Measurements from ENCODE around the gene PTGES3L. TPM values are rescaled to one million over a fixed set of nuclear protein-coding genes. Genes with fewer than 3 reads are reported as not detected.

Gene PTGES3L
- total and polyA plus RNA-seq, 2 of the 13 experiments (the other 11 are each of a cell fraction or from before 2014, with no cell fraction given) = 1.2 to 2.9 TPM

DNA sequence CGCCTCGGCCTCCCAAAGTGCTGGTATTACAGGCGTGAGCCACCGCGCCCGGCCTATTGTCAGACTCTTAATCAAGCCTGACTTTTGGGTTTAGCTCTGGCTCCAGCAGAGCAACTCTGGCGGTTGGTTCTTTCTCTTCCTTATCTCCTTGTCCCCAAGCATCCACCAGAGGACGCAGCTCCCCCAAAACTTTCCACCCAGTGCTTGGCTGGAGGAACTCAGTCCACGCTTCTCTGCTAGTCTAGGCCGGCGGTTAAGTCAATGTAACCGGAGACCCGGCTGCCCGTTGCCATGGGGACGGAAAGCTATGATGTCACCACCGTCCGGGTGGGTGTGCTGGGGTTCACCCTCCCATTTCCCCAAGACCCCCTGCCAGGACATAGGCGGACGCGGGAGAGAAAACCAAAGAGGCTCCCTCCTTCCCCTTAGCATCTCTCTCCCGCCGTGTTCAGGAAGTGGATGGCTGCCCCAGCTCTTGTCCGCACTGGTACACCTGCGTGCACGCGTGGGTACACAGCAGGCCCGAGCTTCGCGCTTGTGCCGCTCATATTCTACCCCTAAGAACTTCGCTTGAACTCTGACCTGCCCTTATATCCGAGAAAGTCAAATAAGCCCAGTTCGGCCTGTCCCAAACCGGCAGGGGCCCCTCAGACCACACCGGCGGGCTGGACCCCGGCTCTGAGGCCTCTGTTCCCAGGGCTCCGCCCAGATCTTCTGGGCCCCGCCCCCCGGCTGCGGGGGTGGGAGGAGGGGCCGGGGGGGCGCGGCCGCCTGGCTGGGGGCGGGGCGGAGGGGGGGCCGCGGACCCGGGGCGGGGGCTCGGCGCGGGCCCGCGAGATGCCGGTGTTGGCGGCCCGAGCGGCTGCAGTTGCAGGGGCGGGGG, 44.8 kb upstream of the PTGES3L start, which contains the start of gene RND2 (continued):
- peak; percentile 77 for TF ChIP-seq RXRB (CRISPR knock-in tag; IDR thresholded peaks at IDR 0.05; ENCODE audit: borderline replicate concordance)
- no peak for TF ChIP-seq MATR3 (CRISPR knock-in tag; IDR thresholded peaks at IDR 0.05)
- no peak for TF ChIP-seq ZNF329 (CRISPR knock-in tag; IDR thresholded peaks at IDR 0.05; ENCODE audit: low read depth)
- TF ChIP-seq ZNF20 (CRISPR knock-in tag; IDR thresholded peaks at IDR 0.05) = no peak
- TF ChIP-seq, protein P1, sequence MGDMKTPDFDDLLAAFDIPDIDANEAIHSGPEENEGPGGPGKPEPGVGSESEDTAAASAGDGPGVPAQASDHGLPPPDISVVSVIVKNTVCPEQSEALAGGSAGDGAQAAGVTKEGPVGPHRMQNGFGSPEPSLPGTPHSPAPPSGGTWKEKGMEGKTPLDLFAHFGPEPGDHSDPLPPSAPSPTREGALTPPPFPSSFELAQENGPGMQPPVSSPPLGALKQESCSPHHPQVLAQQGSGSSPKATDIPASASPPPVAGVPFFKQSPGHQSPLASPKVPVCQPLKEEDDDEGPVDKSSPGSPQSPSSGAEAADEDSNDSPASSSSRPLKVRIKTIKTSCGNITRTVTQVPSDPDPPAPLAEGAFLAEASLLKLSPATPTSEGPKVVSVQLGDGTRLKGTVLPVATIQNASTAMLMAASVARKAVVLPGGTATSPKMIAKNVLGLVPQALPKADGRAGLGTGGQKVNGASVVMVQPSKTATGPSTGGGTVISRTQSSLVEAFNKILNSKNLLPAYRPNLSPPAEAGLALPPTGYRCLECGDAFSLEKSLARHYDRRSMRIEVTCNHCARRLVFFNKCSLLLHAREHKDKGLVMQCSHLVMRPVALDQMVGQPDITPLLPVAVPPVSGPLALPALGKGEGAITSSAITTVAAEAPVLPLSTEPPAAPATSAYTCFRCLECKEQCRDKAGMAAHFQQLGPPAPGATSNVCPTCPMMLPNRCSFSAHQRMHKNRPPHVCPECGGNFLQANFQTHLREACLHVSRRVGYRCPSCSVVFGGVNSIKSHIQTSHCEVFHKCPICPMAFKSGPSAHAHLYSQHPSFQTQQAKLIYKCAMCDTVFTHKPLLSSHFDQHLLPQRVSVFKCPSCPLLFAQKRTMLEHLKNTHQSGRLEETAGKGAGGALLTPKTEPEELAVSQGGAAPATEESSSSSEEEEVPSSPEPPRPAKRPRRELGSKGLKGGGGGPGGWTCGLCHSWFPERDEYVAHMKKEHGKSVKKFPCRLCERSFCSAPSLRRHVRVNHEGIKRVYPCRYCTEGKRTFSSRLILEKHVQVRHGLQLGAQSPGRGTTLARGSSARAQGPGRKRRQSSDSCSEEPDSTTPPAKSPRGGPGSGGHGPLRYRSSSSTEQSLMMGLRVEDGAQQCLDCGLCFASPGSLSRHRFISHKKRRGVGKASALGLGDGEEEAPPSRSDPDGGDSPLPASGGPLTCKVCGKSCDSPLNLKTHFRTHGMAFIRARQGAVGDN (CRISPR knock-in tag; IDR thresholded peaks at IDR 0.05) = peak; percentile 86
- no peak for TF ChIP-seq RARG (CRISPR knock-in tag; IDR thresholded peaks at IDR 0.05; ENCODE audit: low read depth)
- TF ChIP-seq RBM22 (optimal IDR thresholded peaks at IDR 0.05; ENCODE audit: low read length) = peak; percentile 54
- TF ChIP-seq SRY (CRISPR knock-in tag; IDR thresholded peaks at IDR 0.05) = 0 out of 2 replicates have a peak, but pooled peaks have one; percentile 39
- TF ChIP-seq RFX3 (CRISPR knock-in tag; IDR thresholded peaks at IDR 0.05) = peak; percentile 96
- peak; percentile 43; the same call in 1 of the 2 replicates for TF ChIP-seq ZNF607 (CRISPR knock-in tag; IDR thresholded peaks at IDR 0.05; ENCODE audit: borderline replicate concordance)
- peak; percentile 78 for TF ChIP-seq ELF1 (CRISPR knock-in tag; IDR thresholded peaks at IDR 0.05)
- peak; percentile 67; the same call in 1 of the 2 replicates for TF ChIP-seq PPARG (CRISPR knock-in tag; conservative IDR thresholded peaks at IDR 0.05)
- TF ChIP-seq, protein P2, sequence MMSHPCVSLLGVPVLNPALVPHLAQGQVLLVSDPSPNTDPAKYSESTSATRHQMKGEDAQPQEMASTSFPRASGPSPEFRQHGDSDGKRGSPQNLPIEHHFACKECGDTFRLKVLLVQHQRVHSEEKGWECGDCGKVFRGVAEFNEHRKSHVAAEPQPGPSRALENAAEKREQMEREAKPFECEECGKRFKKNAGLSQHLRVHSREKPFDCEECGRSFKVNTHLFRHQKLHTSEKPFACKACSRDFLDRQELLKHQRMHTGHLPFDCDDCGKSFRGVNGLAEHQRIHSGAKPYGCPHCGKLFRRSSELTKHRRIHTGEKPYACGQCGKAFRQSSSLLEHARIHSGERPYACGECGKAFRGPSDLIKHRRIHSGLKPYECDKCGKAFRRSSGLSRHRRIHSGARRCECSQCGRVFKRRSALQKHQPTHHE (CRISPR knock-in tag; IDR thresholded peaks at IDR 0.05; ENCODE audit: borderline replicate concordance) = no peak
- no peak for TF ChIP-seq EHMT2 (IDR thresholded peaks at IDR 0.05; ENCODE audit: borderline replicate concordance, low read depth, low read length)
- no peak for TF ChIP-seq IRX3 (CRISPR knock-in tag; IDR thresholded peaks at IDR 0.05; ENCODE audit: borderline replicate concordance, low read depth)
- TF ChIP-seq EED (CRISPR knock-in tag; IDR thresholded peaks at IDR 0.05) = no peak
- TF ChIP-seq FOXA1 (IDR thresholded peaks at IDR 0.05) = no peak
- peak; percentile 11; the same call in 1 of the 2 replicates for TF ChIP-seq FOXA1 (CRISPR knock-in tag; IDR thresholded peaks at IDR 0.05)
- TF ChIP-seq, protein P3, sequence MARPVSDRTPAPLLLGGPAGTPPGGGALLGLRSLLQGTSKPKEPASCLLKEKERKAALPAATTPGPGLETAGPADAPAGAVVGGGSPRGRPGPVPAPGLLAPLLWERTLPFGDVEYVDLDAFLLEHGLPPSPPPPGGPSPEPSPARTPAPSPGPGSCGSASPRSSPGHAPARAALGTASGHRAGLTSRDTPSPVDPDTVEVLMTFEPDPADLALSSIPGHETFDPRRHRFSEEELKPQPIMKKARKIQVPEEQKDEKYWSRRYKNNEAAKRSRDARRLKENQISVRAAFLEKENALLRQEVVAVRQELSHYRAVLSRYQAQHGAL (CRISPR knock-in tag; IDR thresholded peaks at IDR 0.05; ENCODE audit: not compliant biosample characterization) = no peak
- TF ChIP-seq, protein P4, sequence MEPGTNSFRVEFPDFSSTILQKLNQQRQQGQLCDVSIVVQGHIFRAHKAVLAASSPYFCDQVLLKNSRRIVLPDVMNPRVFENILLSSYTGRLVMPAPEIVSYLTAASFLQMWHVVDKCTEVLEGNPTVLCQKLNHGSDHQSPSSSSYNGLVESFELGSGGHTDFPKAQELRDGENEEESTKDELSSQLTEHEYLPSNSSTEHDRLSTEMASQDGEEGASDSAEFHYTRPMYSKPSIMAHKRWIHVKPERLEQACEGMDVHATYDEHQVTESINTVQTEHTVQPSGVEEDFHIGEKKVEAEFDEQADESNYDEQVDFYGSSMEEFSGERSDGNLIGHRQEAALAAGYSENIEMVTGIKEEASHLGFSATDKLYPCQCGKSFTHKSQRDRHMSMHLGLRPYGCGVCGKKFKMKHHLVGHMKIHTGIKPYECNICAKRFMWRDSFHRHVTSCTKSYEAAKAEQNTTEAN (CRISPR knock-in tag; conservative IDR thresholded peaks at IDR 0.05) = no peak
- TF ChIP-seq HES4 (CRISPR knock-in tag; IDR thresholded peaks at IDR 0.05; ENCODE audit: borderline replicate concordance) = no peak
- no peak for TF ChIP-seq TCF7 (IDR thresholded peaks at IDR 0.05; ENCODE audit: low read depth)
- TF ChIP-seq ZNF589 (CRISPR knock-in tag; conservative IDR thresholded peaks at IDR 0.05) = peak; percentile 56; the same call in 1 of the 2 replicates

Data from HepG2 (cell line).